HG02852 (cell line): ENCODE results near the gene ECM2.
"Not testable (repeated sequence)": the region's sequence is repeated elsewhere in the genome, so short reads cannot be mapped to it uniquely, and the experiment has no call there.

Experiments
- ATAC-seq: cut with Tn5 transposase; IDR thresholded peaks from one replicate; pipeline ENCODE4 v1.9.1; 2021; ENCODE audit warnings: mild to moderate bottlenecking, moderate library complexity; ENCODE audit not compliant: unreplicated experiment

The ECM2 gene

DNA sequence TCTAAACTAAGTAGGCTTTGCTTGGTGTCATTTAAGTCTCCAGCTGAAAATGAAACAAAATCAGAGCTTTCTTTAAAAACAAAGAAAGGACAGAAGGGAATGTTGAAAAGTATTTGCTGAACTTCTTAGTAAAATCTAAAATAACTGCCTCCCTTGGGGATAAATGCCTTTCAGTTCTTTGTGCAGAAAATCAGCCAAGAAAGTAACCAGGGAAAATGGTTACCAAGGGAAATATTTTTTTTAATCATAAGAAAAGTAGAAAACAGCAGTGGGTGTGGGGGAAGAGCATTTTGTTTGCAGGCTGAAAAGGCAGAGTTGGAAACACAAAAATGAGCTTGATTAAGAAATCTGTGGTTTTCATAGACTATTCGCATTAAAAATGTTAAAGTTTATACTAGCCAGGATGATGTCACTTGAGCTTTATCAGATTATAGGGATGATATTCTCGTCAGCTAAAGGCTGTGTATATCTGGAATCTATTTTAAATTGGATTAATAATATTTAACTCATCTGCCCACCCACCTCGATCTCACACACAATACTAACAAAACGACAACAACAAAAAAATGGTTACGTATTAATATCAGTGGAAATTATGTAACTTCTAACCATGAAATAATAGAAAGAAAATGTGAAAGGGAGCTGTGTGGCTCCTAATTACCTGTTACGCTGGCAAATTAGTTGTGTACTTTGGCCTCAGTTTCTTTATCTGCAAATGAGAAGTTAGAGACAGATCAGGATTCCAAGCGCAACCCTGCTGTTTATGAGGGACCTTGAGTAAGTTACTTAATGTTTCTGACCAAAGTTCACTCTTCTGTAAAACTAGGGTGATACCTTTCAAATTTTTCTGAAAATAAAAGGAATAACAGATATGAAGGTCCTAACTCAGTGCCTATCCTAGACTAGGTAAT is at the start of gene ECM2:
TSS of gene ECM2 (minus strand) at position 51 of the 911 bp plus-strand sequence. CDS start 13,124 bp downstream, outside the sequence.
- no peak for ATAC-seq

DNA sequence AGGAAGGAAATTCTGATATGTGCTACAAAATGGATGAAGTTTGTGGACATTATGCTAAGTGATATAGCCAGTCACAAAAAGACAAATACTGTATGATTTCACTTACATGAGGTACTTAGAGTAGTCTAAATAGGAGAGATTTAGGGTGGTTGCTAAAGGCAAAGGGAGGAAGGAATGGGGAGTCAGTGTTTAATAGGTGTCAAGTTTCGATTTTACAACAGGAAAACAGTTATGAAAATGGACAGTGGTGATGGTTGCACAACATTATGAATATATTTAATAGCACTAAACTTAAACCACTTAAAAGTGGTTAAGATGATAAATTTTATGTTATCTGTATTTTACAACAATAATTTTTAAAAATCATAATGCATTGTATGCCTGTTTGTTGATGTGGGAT is 40.4 kb upstream of the ECM2 start:
- ATAC-seq: no peak

DNA sequence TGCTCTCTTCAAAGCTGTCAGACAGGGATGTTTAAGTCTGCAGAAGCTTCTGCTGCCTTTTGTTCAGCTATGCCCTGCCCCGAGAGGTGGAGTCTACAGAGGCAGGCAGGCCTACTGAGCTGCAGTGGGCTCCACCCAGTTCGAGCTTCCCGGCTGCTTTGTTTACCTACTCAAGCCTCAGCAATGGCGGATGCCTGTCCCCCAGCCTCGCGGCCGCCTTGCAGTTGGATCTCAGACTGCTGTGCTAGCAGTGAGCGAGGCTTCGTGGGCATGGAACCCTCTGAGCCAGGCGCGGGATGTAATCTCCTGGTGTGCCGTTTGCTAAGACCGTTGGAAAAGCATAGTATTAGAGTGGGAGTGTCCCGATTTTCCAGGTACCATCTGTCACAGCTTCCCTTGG is 37.8 kb upstream of the ECM2 start:
- not testable (repeated sequence) for ATAC-seq

DNA sequence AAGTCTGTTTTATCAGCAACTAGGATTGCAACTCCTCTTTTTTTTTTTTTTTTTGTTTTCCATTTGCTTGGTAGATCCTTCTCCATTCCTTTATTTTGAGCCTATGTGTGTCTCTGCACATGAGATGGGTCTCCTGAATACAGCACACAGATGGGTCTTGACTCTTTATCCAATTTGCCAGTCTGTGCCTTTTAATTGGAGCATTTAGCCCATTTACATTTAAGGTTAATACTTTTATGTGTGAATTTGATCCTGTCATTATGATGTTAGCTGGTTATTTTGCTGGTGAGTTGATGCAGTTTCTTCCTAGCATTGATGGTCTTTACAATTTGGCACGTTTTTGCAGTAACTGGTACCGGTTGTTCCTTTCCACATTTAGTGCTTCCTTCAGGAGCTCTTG is 36.1 kb upstream of the ECM2 start:
- ATAC-seq: not testable (repeated sequence)

DNA sequence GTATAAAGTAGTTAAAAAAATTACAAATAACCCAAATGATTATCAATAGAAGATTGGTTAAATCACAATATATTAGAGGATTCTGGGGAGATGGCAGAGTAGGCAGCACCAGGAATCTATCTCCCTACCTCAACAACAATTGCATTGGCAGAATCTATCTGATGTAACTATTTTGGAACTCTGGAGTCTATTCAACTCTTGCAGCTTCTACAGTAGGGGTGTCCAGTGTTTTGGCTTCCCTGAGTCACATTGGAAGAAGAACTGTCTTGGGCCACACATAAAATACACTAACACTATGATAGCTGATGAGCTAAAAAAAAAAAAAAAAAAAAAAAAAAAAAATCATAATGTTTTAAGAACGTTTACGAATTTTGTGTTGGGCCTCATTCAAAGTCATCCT is 29.2 kb upstream of the ECM2 start:
- ATAC-seq: no peak

DNA sequence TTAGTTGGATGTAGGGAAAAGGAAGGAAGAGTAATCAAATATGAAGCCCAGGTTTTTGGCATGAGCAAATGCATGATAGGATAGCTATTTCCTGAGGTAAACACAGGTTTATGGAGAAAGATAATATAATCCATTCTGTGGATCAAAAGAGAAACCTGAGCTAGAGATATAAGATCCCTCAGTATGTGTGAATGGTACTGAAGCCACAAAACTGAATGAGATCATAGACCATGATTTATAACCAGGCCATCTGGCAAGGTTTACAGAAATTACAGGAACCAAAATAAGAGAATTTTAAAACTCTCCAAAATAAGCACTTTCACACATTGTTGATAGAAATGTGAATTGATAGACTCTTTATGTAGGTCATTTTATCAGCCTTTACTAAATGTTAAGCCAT is 28.7 kb upstream of the ECM2 start:
- no peak for ATAC-seq

DNA sequence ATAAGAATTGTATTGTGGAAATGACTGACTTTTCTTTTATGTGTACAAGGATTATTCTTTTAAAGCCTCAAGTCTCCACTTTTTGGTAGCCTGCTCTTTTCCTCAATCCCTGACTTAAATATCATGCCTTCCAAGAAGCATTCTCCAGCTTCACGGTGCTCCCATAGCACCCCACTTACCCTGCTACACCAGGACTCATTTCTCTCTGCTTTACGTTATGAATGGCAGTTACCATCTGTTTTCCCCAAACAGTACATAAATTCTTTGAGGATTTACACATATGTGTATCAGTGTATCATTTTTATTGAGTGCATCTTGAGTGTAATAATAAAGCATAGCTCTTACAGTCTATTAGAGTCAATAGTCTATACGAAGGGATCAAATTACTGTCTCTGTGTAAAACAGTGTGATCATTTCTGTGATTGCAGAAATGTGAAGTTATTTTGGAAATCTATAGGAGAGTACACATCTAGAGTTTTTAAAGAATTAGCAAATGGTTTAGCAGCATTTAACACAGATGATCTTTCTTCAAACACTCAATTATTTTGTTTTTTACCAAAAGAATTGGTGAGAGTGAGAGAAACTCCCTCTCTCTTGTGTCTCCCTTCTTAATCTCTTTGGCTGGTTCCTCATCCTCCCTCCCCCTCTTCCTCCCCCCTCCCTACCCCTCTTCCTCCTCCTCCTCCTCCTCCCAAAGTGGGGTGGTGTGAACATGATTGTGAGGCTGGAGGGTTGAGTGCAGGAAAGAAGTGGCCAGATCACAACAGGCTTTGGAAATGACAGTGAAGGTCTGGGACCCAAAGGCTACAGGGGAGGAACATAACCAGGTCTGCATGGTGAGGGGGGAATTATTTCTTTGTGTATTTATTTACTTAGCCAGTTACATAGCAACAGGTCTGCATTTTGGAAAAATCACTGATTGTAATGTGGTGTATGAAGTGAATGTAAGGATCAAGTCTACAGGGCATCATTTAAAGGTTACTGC is 27.6 kb upstream of the ECM2 start:
- ATAC-seq: no peak

DNA sequence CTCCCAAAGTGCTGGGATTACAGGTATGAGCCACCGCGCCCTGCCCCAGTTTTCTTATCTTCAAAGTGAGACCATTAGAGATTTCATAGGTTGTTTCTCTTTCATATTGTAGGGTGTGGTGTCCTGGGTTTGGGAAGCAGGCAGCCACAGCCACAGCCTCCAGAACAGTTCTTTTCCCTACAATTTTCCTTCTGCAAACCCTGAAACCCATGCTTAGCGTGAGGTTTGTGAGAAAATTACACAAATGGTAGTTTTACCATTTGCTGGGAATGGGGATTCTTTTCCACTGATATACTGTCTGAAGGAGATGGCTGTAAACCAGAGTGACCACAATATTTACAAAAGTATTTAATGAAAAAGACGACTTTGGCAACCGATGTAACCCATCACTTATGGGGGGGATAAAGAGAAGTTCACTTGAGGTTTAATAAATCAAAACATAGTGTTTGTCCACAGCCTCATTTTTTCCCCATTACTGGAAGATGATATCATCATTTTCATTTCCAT is 26.7 kb upstream of the ECM2 start:
- ATAC-seq: no peak

DNA sequence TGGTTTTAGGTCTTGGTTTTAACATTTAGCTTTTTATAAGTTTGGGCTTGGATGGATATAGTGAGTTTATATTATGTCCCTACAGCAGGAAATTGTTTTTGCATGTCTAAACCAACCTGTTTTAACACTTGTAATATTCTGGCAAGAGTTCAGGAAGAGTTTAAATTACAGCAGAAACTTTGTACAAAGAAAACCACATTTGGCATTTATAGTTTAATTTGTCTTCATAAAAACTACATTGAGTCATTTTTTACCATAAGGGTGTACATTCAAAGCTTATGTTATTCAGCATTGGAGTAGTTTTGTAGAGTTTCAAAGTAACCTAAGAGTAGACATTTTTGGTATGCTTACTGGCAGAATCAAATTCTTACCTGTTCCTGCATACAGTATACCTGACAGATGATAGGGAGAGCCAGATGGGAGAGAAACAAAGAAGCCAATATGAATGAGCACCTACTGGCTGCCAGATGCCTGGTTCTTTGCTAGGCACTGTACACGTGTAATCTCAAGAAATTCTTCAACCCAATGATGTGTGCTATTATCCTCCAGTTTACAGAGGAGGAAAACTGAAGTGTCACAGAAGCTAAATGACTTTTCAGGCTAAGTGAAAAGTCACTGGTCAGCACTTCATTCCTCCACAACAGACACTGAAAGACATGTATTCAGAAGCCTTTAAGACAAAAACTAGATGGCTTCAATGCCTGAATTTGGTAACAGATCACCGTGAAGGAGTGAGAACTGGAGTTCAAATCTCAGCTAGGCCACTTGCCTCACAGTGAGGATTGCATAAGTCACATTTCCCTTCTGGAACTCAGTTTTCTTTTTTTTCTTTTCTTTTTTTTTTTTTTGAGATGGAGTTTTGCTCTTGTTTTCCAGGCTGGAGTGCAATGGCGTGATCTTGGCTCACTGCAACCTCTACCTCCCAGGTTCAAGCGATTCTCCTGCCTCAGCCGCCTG is 25.9 kb upstream of the ECM2 start:
- ATAC-seq: no peak

DNA sequence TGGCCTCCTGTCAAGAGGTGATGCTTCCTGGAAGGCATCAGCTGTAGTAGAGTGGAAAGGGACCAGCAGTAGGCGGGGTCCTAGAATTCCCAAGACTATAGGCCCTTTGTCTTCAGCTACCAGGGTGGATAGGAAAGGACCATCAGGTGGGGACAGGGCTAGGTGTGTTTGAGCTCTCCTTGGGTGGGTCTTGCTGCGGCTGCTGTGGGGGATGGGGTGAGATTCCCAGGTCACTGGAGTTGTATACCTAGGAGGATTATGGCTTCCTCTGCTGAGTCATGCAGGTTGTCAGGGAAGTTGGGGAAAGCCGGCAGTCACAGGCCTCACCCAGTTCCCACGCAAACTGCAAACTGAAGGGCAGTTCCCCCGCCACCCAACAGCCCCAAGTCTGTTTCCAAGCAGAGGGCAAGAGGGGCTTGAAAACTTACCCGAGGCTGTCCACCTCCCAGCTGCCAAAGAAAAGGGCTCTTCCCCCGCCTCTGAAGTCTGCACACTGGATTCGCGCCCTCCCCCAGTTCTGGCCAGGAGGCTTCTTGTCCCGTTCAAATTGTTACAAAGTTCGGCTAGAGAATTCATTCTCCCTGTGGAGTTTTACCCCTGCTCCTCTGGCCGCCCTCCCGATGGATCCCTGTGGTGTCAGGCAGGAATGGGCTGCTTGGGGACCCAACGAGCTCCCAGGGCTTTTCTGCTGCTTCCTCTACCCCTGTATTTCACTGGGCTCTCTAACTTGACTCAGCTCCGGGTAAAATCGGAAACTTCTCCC is 23.0 kb upstream of the ECM2 start:
- ATAC-seq: no peak

DNA sequence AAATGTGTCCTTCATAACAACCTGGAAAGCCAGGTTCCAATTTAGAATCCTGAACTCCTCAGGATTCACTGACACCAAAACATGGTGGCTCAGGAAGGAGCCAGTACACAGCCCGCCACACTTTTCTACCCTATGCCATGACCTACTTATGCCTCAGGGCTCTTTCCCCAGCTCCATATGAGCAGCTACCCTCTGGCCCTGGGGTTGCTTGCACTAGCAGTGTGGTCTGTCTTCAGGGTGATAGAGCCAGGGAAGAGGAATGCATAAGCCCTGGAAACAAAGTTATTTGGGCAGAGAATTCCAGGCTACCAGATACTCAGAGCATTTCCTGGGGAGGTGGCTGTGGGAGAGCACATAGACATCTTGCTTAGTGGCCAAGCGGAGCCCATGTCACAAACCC is 15.0 kb upstream of the ECM2 start:
- no peak for ATAC-seq

DNA sequence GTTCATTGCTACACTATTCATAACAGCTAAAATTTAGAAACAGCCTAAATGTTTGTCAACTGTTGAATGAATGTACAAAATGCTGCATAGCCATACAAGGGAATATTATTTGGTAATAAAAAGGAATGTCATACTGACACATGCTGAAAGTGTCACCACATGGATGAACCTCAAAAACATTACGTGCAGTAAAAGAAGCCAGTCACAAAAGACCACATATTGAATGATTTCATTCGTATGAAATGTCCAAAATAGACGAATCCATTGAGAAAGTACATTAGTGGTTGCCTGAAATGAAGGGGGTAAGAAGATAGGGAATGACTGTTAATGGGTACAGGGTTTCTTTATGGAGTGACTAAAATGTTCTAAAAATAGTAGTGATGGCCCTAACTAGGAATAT is 11.6 kb upstream of the ECM2 start:
- no peak for ATAC-seq

DNA sequence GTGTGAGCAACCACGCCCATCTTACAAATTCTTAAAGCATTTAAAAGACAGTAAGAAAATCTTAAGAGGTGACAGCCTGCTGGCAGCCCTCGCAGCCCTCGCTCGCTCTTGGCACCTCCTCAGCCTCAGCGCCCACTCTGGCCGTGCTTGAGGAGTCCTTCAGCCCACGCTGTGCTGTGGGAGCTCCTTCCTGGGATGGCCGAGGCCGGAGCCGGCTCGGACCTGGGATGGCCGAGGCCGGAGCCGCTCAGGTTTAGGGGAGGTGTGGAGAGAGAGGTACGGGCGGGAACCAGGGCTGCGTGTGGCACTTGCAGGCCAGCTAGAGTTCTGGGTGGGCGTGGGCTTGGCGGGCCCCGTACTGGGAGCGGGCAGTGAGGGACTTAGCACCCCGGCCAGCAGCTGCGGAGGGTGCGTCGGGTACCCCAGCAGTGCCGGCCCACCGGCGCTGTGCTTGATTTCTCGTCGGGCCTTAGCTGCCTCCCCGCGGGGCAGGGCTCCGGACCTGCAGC is 9.3 kb upstream of the ECM2 start:
- ATAC-seq: no peak

DNA sequence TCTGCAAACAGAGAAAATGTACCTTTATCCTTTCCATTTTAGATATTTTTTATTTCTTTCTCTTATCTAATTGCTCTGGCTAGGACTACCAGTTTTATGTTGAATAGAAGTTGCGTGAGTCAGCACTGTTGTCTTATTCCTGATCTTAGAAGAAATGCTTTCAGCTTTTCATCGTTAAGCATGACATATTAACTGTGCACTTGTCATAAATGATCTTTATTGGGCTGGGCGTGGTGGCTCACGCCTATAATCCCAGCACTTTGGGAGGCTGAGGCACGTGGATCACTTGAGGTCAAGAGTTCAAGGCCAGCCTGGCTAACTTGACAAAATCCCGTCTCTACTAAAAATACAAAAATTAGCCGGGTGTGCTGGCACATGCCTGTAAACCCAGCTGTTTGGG is 8.2 kb upstream of the ECM2 start:
- no peak for ATAC-seq

DNA sequence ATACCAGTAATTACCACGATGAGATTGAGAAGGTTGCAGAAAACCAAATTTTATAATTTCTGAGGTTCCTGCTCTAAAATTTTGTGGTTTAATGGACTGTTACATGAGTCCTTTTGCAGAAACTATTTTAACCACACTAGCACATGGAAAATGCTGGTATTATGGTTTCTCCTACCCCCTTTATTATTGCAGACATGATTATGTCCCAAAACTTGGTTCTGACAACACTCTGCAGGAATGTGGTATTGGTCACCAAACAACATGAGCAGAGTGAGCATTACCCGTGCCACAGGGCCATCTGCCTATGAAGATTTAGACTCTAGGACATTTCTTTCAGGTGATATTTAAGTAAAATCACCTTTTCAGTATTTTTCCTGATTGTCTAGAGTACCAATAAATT is 2.8 kb upstream of the ECM2 start:
- no peak for ATAC-seq

DNA sequence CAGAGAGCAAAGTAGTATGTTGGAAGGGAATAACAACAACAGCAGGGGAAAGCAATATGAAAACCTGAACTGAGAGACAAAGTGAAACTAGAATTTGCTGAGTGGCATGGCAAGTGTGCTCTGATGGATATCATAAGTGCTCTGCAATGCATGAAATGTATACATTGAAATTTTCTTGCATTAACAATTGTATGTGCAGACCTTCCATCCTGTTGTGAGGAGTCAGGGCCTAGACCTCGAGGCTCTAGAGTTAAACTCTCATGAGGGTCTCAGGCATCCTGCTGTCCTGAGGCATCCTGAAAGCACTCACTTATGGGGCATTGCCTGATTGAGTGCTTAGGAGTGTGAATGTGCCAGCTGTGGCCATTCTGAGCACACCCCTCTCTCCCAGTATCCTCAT is 1.1 kb downstream of the ECM2 start:
- peak; percentile 59 for ATAC-seq

DNA sequence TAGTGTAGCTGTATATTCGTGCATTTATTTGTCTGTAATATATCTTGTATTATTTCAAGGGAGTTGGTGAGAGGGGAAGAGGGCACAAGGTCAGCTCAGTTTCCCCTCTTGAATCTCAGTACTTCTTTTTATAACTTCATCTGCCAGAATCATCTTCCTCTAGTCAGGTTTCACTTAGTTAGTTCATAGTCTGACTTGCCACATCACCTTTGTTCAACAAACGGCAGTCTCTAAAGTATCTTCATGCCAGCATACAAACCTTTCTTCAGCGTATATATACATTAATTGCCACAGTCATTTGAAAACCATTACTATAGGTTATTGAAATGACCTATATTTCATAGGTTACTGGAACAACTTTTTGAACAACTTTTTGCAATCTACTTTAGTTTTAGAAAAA is 1.6 kb downstream of the ECM2 start:
- ATAC-seq: no peak

DNA sequence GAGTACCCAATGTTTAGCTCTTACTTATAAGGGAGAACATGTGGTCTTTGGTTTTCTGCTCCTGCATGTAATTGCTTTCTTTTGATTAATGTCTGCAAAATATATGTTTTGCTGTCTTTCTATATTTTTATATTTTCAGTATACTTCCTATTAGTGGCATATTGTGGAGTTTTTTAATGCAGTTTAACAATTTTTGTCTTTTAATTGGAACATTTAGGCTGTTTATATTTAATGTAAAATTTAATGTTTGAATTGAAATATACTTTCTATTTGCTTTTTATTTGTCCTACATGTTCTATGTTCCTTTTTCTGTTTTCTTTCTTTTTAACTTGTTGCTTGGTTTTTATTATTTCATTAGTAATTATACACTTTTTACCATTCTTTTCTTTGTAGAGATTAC is 4.9 kb downstream of the ECM2 start:
- no peak for ATAC-seq

DNA sequence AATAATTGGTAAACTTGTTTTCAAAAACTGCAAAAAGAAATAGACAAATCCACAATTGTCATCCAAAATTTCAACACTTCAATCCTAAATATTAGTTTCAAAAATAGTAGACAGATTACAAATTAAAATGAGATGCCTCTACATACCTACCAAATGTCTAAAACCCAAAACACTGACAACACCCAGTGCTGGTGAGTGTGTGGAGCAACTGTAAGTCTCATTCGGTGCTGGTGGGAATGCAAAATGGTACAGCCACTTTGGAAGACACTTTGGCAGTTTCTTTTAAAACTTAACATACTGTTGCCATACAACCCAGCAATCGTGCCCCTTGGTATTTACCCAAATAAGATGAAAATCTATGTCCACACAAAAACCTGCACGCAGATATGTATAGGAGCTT is 6.7 kb downstream of the ECM2 start:
- no peak for ATAC-seq

DNA sequence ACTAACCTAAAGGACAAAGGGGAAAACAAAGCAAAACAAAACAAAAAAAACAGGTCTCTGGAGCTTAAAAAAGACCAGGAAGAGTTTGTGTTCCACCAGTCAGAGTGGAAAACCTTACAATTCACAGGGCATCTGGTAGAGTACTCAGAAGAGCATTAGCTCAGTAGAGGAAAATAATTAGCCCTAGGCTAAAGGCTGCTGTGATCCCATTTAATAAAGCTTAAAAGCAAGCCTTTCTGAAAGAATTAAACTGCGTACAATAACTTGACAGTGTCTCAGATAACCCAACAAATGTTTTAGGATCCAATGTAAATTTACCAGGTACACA is 7.3 kb downstream of the ECM2 start:
- no peak for ATAC-seq
